Measurements from ENCODE around the gene RAB40B. TPM values are rescaled to one million over a fixed set of nuclear protein-coding genes. Genes with fewer than 3 reads are reported as not detected.

The RAB40B gene
- total RNA-seq, 2 experiments from 2014 or later, result 1.6 to 2.0 TPM

- H3K36me3 ChIP-seq (ENCODE audit: insufficient read depth, low read length), result no peaks in the 10 kb centered on the region
- TF ChIP-seq, protein P1, sequence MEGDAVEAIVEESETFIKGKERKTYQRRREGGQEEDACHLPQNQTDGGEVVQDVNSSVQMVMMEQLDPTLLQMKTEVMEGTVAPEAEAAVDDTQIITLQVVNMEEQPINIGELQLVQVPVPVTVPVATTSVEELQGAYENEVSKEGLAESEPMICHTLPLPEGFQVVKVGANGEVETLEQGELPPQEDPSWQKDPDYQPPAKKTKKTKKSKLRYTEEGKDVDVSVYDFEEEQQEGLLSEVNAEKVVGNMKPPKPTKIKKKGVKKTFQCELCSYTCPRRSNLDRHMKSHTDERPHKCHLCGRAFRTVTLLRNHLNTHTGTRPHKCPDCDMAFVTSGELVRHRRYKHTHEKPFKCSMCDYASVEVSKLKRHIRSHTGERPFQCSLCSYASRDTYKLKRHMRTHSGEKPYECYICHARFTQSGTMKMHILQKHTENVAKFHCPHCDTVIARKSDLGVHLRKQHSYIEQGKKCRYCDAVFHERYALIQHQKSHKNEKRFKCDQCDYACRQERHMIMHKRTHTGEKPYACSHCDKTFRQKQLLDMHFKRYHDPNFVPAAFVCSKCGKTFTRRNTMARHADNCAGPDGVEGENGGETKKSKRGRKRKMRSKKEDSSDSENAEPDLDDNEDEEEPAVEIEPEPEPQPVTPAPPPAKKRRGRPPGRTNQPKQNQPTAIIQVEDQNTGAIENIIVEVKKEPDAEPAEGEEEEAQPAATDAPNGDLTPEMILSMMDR (IDR thresholded peaks at IDR 0.05), result no peak
- Mint-ChIP-seq H3K9me3 (no peaks in the 10 kb centered on the region), H3K27me3 (no peaks in the 10 kb centered on the region), H3K36me3 (ENCODE audit: low read depth) (peaks cover 10% of the 10 kb centered on the region), H3K4me3 (no peak overlapping the region), H3K4me1 (ENCODE audit: low read depth) (no peaks in the 10 kb centered on the region), H3K27ac (no peak overlapping the region)
- H3K9me3 ChIP-seq (ENCODE audit: control insufficient read depth in 1 of 2, insufficient read depth in 1 of 2, low read length in 2 of 2), result peaks cover 12 to 14% of the 10 kb centered on the region in 2 experiments
- intact Hi-C loops (cut with DNase I, micrococcal nuclease), result no loop called here
- no peak for ATAC-seq (ENCODE audit: poor library complexity)
- POLR2A ChIA-PET, result no interaction called here
- H3K27ac ChIP-seq (ENCODE audit: low read depth in 1 of 2, low read length in 2 of 2), result no peak overlapping the region
- H3K4me1 ChIP-seq (ENCODE audit: insufficient read depth, low read length), result no peaks in the 10 kb centered on the region
- H3K4me3 ChIP-seq (ENCODE audit: low read length), result no peak overlapping the region
- DNase-seq, result no peak
- no peaks in the 10 kb centered on the region for H3K27me3 ChIP-seq (ENCODE audit: control insufficient read depth in 1 of 2, insufficient read depth in 2 of 2, low read length in 2 of 2)
- CTCF ChIA-PET, result no interaction called here
These were observed 17.0 kb downstream of the RAB40B start for GRCh38 chr17:82681547-82681946.

DNA sequence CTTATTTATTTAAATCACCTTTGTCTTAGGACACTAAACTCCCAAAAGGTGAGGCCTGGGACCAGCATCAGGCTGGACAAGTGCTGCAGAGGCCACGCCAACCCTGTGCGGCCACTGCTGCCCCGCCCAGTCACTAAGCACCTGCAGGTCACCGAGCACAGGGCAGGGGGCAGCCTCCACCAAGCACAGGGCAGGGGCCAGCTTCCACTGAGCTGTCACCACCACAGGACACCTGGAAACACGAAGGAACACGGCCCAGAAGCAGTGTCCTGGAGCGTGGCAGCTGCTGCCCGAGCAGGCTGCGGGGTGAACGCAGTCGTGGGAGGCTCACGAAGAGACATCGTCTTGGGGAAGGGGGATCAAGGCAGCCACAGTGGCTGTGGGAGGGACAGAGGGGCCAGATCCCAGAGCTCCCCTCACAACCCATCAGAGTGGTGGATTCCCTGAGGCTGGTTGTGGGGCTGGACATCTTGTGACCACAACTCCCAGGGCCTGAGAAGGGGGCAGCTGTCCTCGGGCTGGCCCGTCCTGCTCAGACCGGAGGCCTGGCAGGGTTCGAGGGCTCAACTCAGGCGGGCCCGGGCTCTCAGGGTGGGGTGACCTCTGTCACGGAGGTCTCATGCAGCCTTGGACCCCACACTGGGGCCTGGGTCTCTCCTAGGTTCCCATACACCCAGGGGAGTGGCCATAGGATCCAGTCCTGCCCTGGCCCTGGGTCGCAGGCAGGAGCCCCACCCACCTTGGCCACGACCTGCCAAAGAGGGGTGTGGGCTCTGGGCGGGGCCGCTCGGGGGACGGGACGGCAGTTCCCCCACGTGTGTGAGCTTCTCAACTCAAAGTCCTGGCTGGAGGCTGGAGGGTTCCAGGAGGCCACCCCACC is 18.7 kb downstream of the RAB40B start:
- TF ChIP-seq, protein P1 (IDR thresholded peaks at IDR 0.05), result no peak
- Mint-ChIP-seq H3K4me1 (ENCODE audit: low read depth) (no peaks in the 10 kb centered on the region), H3K4me3 (no peak overlapping the region), H3K36me3 (ENCODE audit: low read depth) (peaks cover 10% of the 10 kb centered on the region), H3K9me3 (no peaks in the 10 kb centered on the region), H3K27ac (no peak overlapping the region), H3K27me3 (no peaks in the 10 kb centered on the region)
- Histone ChIP-seq H3K4me3 (ENCODE audit: low read length) (no peak overlapping the region), H3K27me3 (ENCODE audit: control insufficient read depth in 1 of 2, insufficient read depth in 2 of 2, low read length in 2 of 2) (no peaks in the 10 kb centered on the region), H3K9me3 (ENCODE audit: control insufficient read depth in 1 of 2, insufficient read depth in 1 of 2, low read length in 2 of 2) (peaks cover 12 to 14% of the 10 kb centered on the region in 2 experiments), H3K27ac (ENCODE audit: low read depth in 1 of 2, low read length in 2 of 2) (no peak overlapping the region), H3K36me3 (ENCODE audit: insufficient read depth, low read length) (no peaks in the 10 kb centered on the region), H3K4me1 (ENCODE audit: insufficient read depth, low read length) (no peaks in the 10 kb centered on the region)
- ChIA-PET CTCF (no interaction called here), POLR2A (no interaction called here)
- DNase-seq (no peak), ATAC-seq (ENCODE audit: poor library complexity) (no peak)
- intact Hi-C loops (cut with DNase I, micrococcal nuclease), result loop anchor here in 1 of 2 experiments (10.0 kb wide), 1 partner anchor 235 kb away; no protein-coding TSS in a partner anchor

DNA sequence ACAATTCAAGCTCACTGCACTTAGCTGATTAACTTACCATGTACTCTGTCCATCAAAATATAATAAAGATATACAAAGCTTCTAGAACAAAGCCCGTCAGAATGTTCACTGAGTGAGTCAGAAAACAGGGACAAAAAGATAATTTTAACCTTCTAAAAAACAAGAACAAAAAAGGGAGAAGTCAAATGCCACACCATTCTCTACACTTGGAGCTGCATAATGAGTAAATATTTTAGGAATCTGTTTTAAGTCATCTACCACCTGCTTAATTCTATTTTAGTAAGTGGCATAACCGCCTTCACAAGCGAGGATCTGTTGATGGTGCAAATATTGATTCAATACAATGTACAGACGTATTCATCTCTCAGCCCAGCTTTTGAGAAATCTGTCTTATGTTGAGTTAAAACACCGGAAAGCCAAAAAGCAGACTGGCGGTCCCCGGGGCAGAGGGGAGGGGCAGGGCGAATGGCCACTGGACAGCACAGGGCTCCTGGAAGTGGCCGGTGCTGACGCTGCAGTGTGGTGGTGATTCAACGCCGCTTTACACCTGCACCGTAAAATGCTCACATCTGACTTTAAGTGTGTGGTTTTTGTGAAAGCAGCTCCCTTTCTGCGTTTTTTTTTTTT is 20.1 kb downstream of the RAB40B start:
- peaks cover 10% of the 10 kb centered on the region for H3K36me3 Mint-ChIP-seq (ENCODE audit: low read depth)
- ATAC-seq (ENCODE audit: poor library complexity) (no peak), DNase-seq (no peak)
- H3K27me3 Mint-ChIP-seq, result no peaks in the 10 kb centered on the region
- H3K4me1 Mint-ChIP-seq (ENCODE audit: low read depth), result no peaks in the 10 kb centered on the region
- TF ChIP-seq, protein P1 (IDR thresholded peaks at IDR 0.05), result no peak
- ChIA-PET CTCF (no interaction called here), POLR2A (no interaction called here)
- Histone ChIP-seq H3K27ac (ENCODE audit: low read depth in 1 of 2, low read length in 2 of 2) (no peak overlapping the region), H3K4me3 (ENCODE audit: low read length) (no peak overlapping the region), H3K27me3 (ENCODE audit: control insufficient read depth in 1 of 2, insufficient read depth in 2 of 2, low read length in 2 of 2) (no peaks in the 10 kb centered on the region), H3K4me1 (ENCODE audit: insufficient read depth, low read length) (no peaks in the 10 kb centered on the region), H3K9me3 (ENCODE audit: control insufficient read depth in 1 of 2, insufficient read depth in 1 of 2, low read length in 2 of 2) (peaks cover 12 to 14% of the 10 kb centered on the region in 2 experiments), H3K36me3 (ENCODE audit: insufficient read depth, low read length) (no peaks in the 10 kb centered on the region)
- intact Hi-C loops (cut with DNase I, micrococcal nuclease), result loop anchor here in 1 of 2 experiments (10.0 kb wide), 1 partner anchor 236 kb away; no protein-coding TSS in a partner anchor
- no peak overlapping the region for H3K27ac Mint-ChIP-seq
- no peak overlapping the region for H3K4me3 Mint-ChIP-seq
- H3K9me3 Mint-ChIP-seq, result no peaks in the 10 kb centered on the region
